Measurements from ENCODE around the gene BMP8A. TPM values are rescaled to one million over a fixed set of nuclear protein-coding genes. Genes with fewer than 3 reads are reported as not detected.

Gene BMP8A
- total RNA-seq, 1 experiment from 2014 or later: 0.54 TPM

GRCh38 chr1:39481289-39481688 is 10.1 kb upstream of the BMP8A start:
- ATAC-seq (no peak), DNase-seq (ENCODE audit: low read depth, low spot score) (no peak)
- intact Hi-C loops (cut with micrococcal nuclease; ENCODE audit: unreplicated experiment) (no loop called here), in situ Hi-C loops (cut with HindIII; ENCODE audit: low pct_unique_long_range_greater_than_20kb, low sequenced_read_pairs) (no loop called here)
- H3K4me1 ChIP-seq (ENCODE audit: control insufficient read depth, insufficient read depth, low read length): no peaks in the 10 kb centered on the region
- H3K9me3 ChIP-seq (ENCODE audit: control insufficient read depth, insufficient read depth, low read depth, low read length): no peaks in the 10 kb centered on the region
- CTCF ChIA-PET: no interaction called here
- H3K27ac ChIP-seq (ENCODE audit: low read length): no peak overlapping the region
- no TSS peak for BruUV-seq (replicated peaks)
- POLR2A ChIA-PET: no interaction called here
- H3K36me3 ChIP-seq (ENCODE audit: control insufficient read depth, insufficient read depth, low read length): peaks cover 30% of the 10 kb centered on the region
- no peak for TF ChIP-seq POLR2AphosphoS5 (IDR thresholded peaks at IDR 0.05; ENCODE audit: low read depth, low read length)
- no peak for TF ChIP-seq REST (IDR thresholded peaks at IDR 0.05; ENCODE audit: insufficient read depth in 1 of 2, low read depth in 2 of 2, low read length in 1 of 2)
- no peak for TF ChIP-seq TCF7L2 (IDR thresholded peaks at IDR 0.05; ENCODE audit: low read depth, low read length)
- TF ChIP-seq, protein P1, sequence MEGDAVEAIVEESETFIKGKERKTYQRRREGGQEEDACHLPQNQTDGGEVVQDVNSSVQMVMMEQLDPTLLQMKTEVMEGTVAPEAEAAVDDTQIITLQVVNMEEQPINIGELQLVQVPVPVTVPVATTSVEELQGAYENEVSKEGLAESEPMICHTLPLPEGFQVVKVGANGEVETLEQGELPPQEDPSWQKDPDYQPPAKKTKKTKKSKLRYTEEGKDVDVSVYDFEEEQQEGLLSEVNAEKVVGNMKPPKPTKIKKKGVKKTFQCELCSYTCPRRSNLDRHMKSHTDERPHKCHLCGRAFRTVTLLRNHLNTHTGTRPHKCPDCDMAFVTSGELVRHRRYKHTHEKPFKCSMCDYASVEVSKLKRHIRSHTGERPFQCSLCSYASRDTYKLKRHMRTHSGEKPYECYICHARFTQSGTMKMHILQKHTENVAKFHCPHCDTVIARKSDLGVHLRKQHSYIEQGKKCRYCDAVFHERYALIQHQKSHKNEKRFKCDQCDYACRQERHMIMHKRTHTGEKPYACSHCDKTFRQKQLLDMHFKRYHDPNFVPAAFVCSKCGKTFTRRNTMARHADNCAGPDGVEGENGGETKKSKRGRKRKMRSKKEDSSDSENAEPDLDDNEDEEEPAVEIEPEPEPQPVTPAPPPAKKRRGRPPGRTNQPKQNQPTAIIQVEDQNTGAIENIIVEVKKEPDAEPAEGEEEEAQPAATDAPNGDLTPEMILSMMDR (IDR thresholded peaks at IDR 0.05): no peak
- TF ChIP-seq SIN3A (IDR thresholded peaks at IDR 0.05; ENCODE audit: borderline replicate concordance, insufficient read depth, low read depth, low read length): no peak
- no peak overlapping the region for H3K4me3 ChIP-seq (ENCODE audit: low read depth in 2 of 2, low read length in 2 of 2)
- no peaks in the 10 kb centered on the region for H3K27me3 ChIP-seq (ENCODE audit: control insufficient read depth, insufficient read depth, low read length)

DNA sequence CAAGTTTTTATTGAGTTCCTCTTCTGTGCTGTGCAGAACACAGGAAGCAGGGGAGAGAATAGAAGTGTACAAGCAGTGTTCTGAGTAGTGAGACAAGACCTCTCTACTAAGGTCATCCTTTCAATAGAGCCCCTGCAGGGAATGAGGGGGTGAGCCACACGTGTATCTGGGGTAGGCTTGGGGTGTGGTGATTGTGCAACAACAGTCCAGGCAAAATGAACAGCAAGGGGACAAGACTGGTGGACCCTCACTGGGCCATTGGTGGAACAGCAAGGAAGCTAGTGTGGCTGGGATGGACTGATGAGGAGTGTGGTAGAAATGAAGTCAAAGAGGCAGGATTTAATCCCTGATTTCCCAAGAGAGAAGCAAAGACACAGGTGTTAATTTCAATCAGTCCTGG is 8.2 kb upstream of the BMP8A start:
- ChIA-PET POLR2A (no interaction called here), CTCF (interaction anchor here (0.7 kb wide), 1 partner anchor 33 kb away, joined by 8 read pairs; no protein-coding TSS in a partner anchor)
- Histone ChIP-seq H3K9me3 (ENCODE audit: control insufficient read depth, insufficient read depth, low read depth, low read length) (no peaks in the 10 kb centered on the region), H3K4me1 (ENCODE audit: control insufficient read depth, insufficient read depth, low read length) (no peaks in the 10 kb centered on the region; the same call in 1 of the 2 replicates), H3K27me3 (ENCODE audit: control insufficient read depth, insufficient read depth, low read length) (no peaks in the 10 kb centered on the region), H3K27ac (ENCODE audit: low read length) (no peak overlapping the region), H3K36me3 (ENCODE audit: control insufficient read depth, insufficient read depth, low read length) (peaks cover 40% of the 10 kb centered on the region), H3K4me3 (ENCODE audit: low read depth in 2 of 2, low read length in 2 of 2) (no peak overlapping the region)
- intact Hi-C loops (cut with micrococcal nuclease; ENCODE audit: unreplicated experiment) (no loop called here), in situ Hi-C loops (cut with HindIII; ENCODE audit: low pct_unique_long_range_greater_than_20kb, low sequenced_read_pairs) (no loop called here)
- TF ChIP-seq SIN3A (IDR thresholded peaks at IDR 0.05; ENCODE audit: borderline replicate concordance, insufficient read depth, low read depth, low read length): no peak
- no peak for TF ChIP-seq TCF7L2 (IDR thresholded peaks at IDR 0.05; ENCODE audit: low read depth, low read length)
- TF ChIP-seq, protein P1 (IDR thresholded peaks at IDR 0.05): no peak
- no peak for TF ChIP-seq POLR2AphosphoS5 (IDR thresholded peaks at IDR 0.05; ENCODE audit: low read depth, low read length)
- no peak for TF ChIP-seq REST (IDR thresholded peaks at IDR 0.05; ENCODE audit: insufficient read depth in 1 of 2, low read depth in 2 of 2, low read length in 1 of 2)
- no TSS peak for BruUV-seq (replicated peaks)
- ATAC-seq (no peak), DNase-seq (ENCODE audit: low read depth, low spot score) (no peak)

Measured in Panc1 (cell line).